HepG2 (cell line): ENCODE data around the gene STX1B. TPM values are rescaled to one million over a fixed set of nuclear protein-coding genes. Genes with fewer than 3 reads are reported as not detected.

ENCODE experiments used
- ATF7-NPFF ChIP-seq: sonication (generic); formaldehyde crosslinking; IDR thresholded peaks from 2 replicates; pipeline ENCODE4 v1.8.1; 2023; ENCODE audit warnings: mild to moderate bottlenecking, low read depth, missing genetic modification reagents, moderate library complexity
- EED ChIP-seq: sonication (generic); formaldehyde crosslinking; IDR thresholded peaks from 2 replicates; pipeline ENCODE4 v1.5.0; 2020; ENCODE audit warnings: mild to moderate bottlenecking, missing genetic modification reagents
- FOXJ3 ChIP-seq: sonication (generic); formaldehyde crosslinking; IDR thresholded peaks from 2 replicates; pipeline ENCODE4 v1.4.0; 2020; ENCODE audit warnings: missing genetic modification reagents, mild to moderate bottlenecking, borderline replicate concordance
- HDAC2 ChIP-seq: sonication (generic); formaldehyde crosslinking; IDR thresholded peaks from 2 replicates; pipeline ENCODE4 v1.4.0; 2020; ENCODE audit warnings: missing genetic modification reagents
- HMG20B ChIP-seq: conservative IDR thresholded peaks from 2 replicates; pipeline ENCODE4 v1.6.1; 2016; ENCODE audit warnings: missing genetic modification reagents, missing compliant biosample characterization
- HNF4G ChIP-seq, 2 experiments: sonication (generic) in 1 of 2; formaldehyde crosslinking in 1 of 2; IDR thresholded peaks; 2 replicates each; pipeline versions ENCODE4 v1.4.0 to v1.6.1; 2011 to 2020; ENCODE audit warnings: borderline replicate concordance in 2 of 2, low read depth in 2 of 2, mild to moderate bottlenecking in 2 of 2, low read length in 1 of 2, missing genetic modification reagents in 1 of 2, moderate library complexity in 1 of 2
- IKZF5 ChIP-seq: IDR thresholded peaks from 2 replicates; pipeline ENCODE4 v1.6.1; 2018; ENCODE audit warnings: missing genetic modification reagents, mild to moderate bottlenecking, missing compliant biosample characterization
- MBNL3 ChIP-seq: fragments of 250-450 bp; sonication (Bioruptor Pico); conservative IDR thresholded peaks from 2 replicates; pipeline ENCODE4 v1.8.0; 2022; ENCODE audit warnings: mild to moderate bottlenecking, inconsistent platforms
- NFRKB ChIP-seq: fragments of 450-650 bp; IDR thresholded peaks from 2 replicates; pipeline ENCODE4 v1.6.1; 2017
- NONO ChIP-seq, 2 experiments: fragments of 450-650 bp in 1 of 2; sonication (generic) in 1 of 2; formaldehyde crosslinking in 1 of 2; IDR thresholded peaks in 1 of 2; conservative IDR thresholded peaks in 1 of 2; 2 replicates each; pipeline versions ENCODE4 v1.6.1 to v1.8.0; 2017 to 2022; ENCODE audit warnings: mild to moderate bottlenecking in 1 of 2, missing genetic modification reagents in 1 of 2, moderate library complexity in 1 of 2
- PRPF4 ChIP-seq: fragments of 200-400 bp; formaldehyde crosslinking; IDR thresholded peaks from 2 replicates; pipeline ENCODE4 v1.6.1; 2016; ENCODE audit warnings: low read length, low read depth; ENCODE audit not compliant: poor library complexity, severe bottlenecking
- RBM22 ChIP-seq: fragments of 200-400 bp; formaldehyde crosslinking; optimal IDR thresholded peaks from 2 replicates; pipeline ENCODE3; 2017; ENCODE audit warnings: mild to moderate bottlenecking, low read length, moderate library complexity
- ZBTB46 ChIP-seq: sonication (generic); formaldehyde crosslinking; IDR thresholded peaks from 2 replicates; pipeline ENCODE4 v1.4.0; 2020; ENCODE audit warnings: mild to moderate bottlenecking, missing genetic modification reagents, borderline replicate concordance
- ZC3H13 ChIP-seq: sonication (generic); formaldehyde crosslinking; IDR thresholded peaks from 2 replicates; pipeline ENCODE4 v1.8.1; 2023; ENCODE audit warnings: mild to moderate bottlenecking, missing genetic modification reagents, moderate library complexity
- ZFP1 ChIP-seq: IDR thresholded peaks from 2 replicates; pipeline ENCODE4 v1.6.1; 2016
- ZFP91 ChIP-seq: sonication (generic); formaldehyde crosslinking; IDR thresholded peaks from 2 replicates; pipeline ENCODE4 v1.9.0; 2022; ENCODE audit warnings: missing genetic modification reagents, mild to moderate bottlenecking, borderline replicate concordance
- ZFYVE20 ChIP-seq: sonication (generic); formaldehyde crosslinking; IDR thresholded peaks from 2 replicates; pipeline ENCODE4 v1.8.0; 2023; ENCODE audit warnings: low read depth, mild to moderate bottlenecking, moderate library complexity, missing genetic modification reagents, borderline replicate concordance
- ZNF670 ChIP-seq: sonication (generic); formaldehyde crosslinking; IDR thresholded peaks from 2 replicates; pipeline ENCODE4 v1.8.0; 2022; ENCODE audit warnings: mild to moderate bottlenecking, missing genetic modification reagents, borderline replicate concordance
- polyA plus RNA-seq, 8 experiments: library from polyadenylated mRNA; depleted of rRNA in 3 of 8; stranded (reverse) in 7 of 8; unstranded in 1 of 8; fragments of >200 nt; fragmentation: Illumina TruSeq in 4 of 8; extraction: Trizol in 4 of 8; gene quantifications; 2 replicates each; pipeline versions ENCODE4 v1.2.1 to v1.2.3, GENCODE V29; 2011 to 2016; ENCODE audit warnings: low read depth in 4 of 8, missing spikeins in 1 of 8, mixed read lengths in 1 of 8; ENCODE audit not compliant: insufficient read depth in 1 of 8
- total RNA-seq, 5 experiments: library from RNA; depleted of rRNA; stranded (reverse); fragments of >200 nt; fragmentation: Illumina TruSeq; extraction: Trizol; gene quantifications; 2 replicates each; pipeline ENCODE4 v1.2.3, GENCODE V29; 2016; ENCODE audit warnings: low read depth in 1 of 5
- TF ChIP-seq, protein P1 (sequence below): sonication (generic); formaldehyde crosslinking; IDR thresholded peaks from 2 replicates; pipeline ENCODE4 v1.5.1; 2020; ENCODE audit warnings: mild to moderate bottlenecking, missing genetic modification reagents, borderline replicate concordance
- TF ChIP-seq, protein P2 (sequence below): sonication (generic); formaldehyde crosslinking; IDR thresholded peaks from 2 replicates; pipeline ENCODE4 v1.4.0; 2020; ENCODE audit warnings: missing genetic modification reagents

The STX1B gene
- total and polyA plus RNA-seq, 2 of the 13 experiments (the other 11 are each of a cell fraction or from before 2014, with no cell fraction given), result 2.1 to 3.0 TPM

- TF ChIP-seq ZNF670 (CRISPR knock-in tag) (no peak), HMG20B (CRISPR knock-in tag) (no peak), MBNL3 (CRISPR knock-in tag) (no peak), ZC3H13 (CRISPR knock-in tag) (peak; percentile 47; the same call in 1 of the 2 replicates), IKZF5 (CRISPR knock-in tag) (no peak), ZFYVE20 (CRISPR knock-in tag) (no peak), RBM22 (no peak), EED (CRISPR knock-in tag) (no peak), NFRKB (no peak), FOXJ3 (CRISPR knock-in tag) (no peak), ATF7-NPFF (peak; percentile 24; the same call in 1 of the 2 replicates), ZFP91 (no peak; the same call in 1 of the 2 replicates), HNF4G (IDR thresholded peaks at IDR 0.05; ENCODE audit: borderline replicate concordance, low read depth, low read length) (peak; percentile 94), HNF4G (CRISPR knock-in tag; IDR thresholded peaks at IDR 0.05; ENCODE audit: borderline replicate concordance, low read depth) (peak; percentile 87), ZBTB46 (no peak), NONO (IDR thresholded peaks at IDR 0.05) (no peak), NONO (CRISPR knock-in tag; conservative IDR thresholded peaks at IDR 0.05) (peak; percentile 62; the same call in 1 of the 2 replicates), HDAC2 (CRISPR knock-in tag) (peak; percentile 76), ZFP1 (peak; percentile 59; the same call in 1 of the 2 replicates), PRPF4 (no peak)
- TF ChIP-seq, protein P1, sequence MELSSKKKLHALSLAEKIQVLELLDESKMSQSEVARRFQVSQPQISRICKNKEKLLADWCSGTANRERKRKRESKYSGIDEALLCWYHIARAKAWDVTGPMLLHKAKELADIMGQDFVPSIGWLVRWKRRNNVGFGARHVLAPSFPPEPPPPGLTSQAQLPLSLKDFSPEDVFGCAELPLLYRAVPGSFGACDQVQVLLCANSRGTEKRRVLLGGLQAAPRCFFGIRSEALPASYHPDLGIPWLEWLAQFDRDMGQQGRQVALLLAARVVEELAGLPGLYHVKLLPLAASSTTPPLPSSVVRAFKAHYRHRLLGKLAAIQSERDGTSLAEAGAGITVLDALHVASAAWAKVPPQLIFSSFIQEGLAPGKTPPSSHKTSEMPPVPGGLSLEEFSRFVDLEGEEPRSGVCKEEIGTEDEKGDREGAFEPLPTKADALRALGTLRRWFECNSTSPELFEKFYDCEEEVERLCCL, result no peak
- TF ChIP-seq, protein P2, sequence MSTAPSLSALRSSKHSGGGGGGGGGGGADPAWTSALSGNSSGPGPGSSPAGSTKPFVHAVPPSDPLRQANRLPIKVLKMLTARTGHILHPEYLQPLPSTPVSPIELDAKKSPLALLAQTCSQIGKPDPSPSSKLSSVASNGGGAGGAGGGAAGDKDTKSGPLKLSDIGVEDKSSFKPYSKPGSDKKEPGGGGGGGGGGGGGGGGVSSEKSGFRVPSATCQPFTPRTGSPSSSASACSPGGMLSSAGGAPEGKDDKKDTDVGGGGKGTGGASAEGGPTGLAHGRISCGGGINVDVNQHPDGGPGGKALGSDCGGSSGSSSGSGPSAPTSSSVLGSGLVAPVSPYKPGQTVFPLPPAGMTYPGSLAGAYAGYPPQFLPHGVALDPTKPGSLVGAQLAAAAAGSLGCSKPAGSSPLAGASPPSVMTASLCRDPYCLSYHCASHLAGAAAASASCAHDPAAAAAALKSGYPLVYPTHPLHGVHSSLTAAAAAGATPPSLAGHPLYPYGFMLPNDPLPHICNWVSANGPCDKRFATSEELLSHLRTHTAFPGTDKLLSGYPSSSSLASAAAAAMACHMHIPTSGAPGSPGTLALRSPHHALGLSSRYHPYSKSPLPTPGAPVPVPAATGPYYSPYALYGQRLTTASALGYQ (CRISPR knock-in tag), result no peak; the same call in 1 of the 2 replicates
Measured at GRCh38 chr16:30996324-30996984, 14.0 kb downstream of the STX1B start (continued).
